GM12865 (cell line): ENCODE data around the gene SNAPC3.

Experiments used
- DNase-seq: peaks from one replicate; pipeline ENCODE4 v3.0.0; 2010; ENCODE audit warnings: low read depth
- H3K4me3 ChIP-seq: 2 replicates; pipeline ENCODE4 v1.5.1; 2011; ENCODE audit warnings: mild to moderate bottlenecking, low read depth, low read length, control low read depth
- TF ChIP-seq, protein P1 (sequence below): IDR thresholded peaks from 2 replicates; pipeline ENCODE4 v1.5.1; 2011; ENCODE audit warnings: low read length, control low read depth, low read depth, inconsistent platforms; ENCODE audit not compliant: insufficient read depth; ENCODE audit errors: missing control alignments

Gene SNAPC3

DNA sequence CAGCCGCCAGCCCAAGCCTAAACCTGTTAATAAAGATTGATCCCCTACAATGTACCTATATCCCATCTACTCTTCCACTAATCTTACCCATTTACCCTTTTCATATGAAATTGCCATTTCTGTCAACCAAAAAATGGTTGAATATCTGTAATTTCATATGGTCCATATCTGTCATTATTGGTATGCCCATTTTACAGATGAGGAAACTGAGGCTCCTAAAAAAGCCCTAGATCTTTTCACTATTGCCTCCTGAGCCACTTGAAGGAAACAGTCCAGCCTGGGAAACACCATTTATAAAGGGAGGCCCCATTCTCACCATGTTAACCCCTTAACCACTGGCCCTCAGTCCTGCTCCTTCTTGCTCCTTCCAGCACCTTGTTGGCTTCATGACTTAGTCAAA is 41.2 kb upstream of the SNAPC3 start:
- no peak for DNase-seq
- H3K4me3 ChIP-seq: no peak overlapping the region
- TF ChIP-seq, protein P1, sequence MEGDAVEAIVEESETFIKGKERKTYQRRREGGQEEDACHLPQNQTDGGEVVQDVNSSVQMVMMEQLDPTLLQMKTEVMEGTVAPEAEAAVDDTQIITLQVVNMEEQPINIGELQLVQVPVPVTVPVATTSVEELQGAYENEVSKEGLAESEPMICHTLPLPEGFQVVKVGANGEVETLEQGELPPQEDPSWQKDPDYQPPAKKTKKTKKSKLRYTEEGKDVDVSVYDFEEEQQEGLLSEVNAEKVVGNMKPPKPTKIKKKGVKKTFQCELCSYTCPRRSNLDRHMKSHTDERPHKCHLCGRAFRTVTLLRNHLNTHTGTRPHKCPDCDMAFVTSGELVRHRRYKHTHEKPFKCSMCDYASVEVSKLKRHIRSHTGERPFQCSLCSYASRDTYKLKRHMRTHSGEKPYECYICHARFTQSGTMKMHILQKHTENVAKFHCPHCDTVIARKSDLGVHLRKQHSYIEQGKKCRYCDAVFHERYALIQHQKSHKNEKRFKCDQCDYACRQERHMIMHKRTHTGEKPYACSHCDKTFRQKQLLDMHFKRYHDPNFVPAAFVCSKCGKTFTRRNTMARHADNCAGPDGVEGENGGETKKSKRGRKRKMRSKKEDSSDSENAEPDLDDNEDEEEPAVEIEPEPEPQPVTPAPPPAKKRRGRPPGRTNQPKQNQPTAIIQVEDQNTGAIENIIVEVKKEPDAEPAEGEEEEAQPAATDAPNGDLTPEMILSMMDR: no peak

DNA sequence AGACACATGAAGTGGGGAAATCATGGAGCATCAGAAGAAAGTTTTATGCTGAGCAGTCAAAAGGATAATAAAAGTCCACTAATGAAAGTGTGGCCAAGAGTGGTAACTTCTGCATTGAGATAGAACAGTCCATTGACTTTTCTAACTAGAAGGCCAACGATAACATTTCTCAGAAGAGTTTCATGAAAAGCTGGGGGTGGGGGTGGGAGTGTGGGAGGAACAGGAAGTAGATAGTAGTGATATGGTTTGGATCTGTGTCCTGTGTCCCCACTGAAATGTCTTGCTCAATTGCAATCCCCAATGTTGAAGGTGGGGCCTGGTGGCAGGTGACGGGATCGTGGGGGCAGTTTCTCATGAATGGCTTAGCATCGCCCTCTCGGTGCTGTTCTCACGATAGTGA is 36.2 kb upstream of the SNAPC3 start:
- TF ChIP-seq, protein P1: no peak
- no peak for DNase-seq
- no peak overlapping the region for H3K4me3 ChIP-seq

DNA sequence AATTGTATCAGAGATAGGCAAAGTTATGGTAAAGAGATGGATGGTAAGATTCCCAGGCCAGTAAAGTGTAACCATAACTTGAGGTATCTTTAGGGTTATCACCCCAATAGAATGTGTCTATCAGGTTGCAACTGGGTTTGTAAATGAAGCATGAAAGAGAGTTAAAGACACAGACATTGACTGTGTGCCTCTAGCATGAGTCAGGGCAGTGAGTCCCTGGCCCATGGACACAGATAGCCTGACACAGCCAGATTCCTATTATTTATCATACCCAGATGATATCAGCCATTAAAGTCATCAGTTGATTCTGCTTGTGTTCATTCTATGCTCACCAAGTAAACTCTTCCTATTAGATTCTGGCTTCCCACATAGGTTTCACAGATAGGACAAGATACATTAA is 33.5 kb upstream of the SNAPC3 start:
- DNase-seq: no peak
- no peak overlapping the region for H3K4me3 ChIP-seq
- TF ChIP-seq, protein P1: no peak

DNA sequence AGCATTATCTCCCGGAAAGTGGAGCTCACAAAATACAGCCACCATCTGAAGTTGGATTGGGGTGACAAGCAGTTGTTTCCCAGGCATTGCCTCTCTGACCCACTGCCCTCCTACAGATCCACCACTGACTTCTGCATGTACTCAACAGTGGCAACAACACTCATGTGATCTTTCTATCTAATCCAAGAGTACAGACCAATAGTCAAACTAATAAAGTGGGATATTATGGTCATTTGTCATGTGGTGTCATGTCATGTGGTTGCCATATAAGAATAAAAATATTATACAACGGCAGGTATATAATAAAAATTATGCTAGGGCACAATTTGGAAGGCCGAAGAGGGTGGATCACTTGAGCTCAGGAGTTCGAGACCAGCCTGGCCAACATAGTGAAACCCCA is 33.0 kb upstream of the SNAPC3 start:
- DNase-seq: no peak
- H3K4me3 ChIP-seq: no peak overlapping the region
- TF ChIP-seq, protein P1: no peak

DNA sequence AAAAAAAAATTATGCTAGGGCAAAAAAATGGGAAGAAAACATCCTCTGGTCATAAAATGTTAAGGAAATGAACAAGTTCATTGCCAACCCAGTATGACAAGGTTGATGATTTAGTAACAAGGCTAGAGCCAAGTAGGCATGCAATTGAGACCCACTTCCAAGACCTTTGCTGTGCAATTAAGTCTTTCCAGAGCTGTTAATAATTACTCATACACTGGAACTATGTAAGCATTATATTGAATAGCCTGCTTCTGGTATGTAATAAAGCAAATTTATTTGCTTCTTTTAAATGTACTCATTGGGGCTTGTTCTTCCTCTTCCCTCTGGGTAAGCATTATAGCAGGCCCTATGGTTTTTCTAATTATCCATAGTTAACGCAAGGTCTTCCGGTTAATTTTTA is 32.5 kb upstream of the SNAPC3 start:
- H3K4me3 ChIP-seq: no peak overlapping the region
- TF ChIP-seq, protein P1: no peak
- DNase-seq: no peak

DNA sequence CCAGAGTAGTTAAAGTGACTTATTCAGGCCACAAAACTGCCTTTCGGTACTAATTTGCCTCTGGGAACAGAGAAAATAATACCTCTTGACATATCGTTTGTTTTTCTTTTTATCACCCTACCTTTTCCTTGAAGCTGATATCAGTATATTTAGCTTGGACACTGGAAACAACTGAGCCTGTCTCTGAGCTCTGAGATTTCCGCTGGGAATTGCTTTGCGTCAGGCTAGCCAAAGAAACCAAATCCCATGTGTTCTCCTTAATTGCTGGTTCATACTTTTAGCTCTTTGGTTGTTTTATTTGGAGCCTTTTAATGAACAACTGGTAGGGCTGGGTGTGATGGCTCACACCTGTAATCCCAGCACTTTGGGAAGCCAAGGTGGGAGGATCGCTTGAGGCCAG is 30.3 kb upstream of the SNAPC3 start:
- no peak overlapping the region for H3K4me3 ChIP-seq
- TF ChIP-seq, protein P1: no peak
- DNase-seq: no peak

DNA sequence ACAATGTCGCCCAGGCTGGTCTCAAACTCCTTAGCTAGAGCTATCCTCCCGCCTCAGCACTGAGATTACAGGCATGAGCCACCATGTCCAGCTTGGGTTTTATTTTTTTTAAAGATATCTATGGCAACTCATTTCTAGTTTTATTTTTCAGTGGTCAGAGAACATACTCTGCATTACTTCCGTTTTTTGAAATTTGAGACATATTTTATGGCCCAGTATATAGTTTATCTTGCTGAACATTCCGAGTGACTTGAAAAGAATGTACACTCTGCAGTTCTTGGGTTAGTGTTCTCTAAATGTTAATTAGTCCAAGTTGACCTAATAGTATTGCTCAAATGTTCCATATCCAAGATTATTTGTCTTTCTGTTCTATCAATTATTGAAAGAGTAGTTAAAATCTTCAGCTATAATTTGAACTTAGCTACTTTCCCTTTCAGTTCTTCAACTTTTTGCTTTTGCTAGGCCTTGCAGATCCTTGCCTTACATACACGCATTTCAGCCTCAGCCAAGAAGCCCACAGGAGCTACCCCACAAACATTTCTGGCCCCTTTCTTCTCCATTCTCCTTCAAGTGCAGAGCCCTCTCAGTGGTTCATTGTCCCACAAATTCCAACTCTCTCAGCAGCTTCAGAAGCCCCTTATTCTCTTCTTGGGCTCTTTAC is 22.3 kb upstream of the SNAPC3 start:
- no peak for DNase-seq
- TF ChIP-seq, protein P1: no peak
- H3K4me3 ChIP-seq: no peak overlapping the region
